K562 (cell line): Measurements from ENCODE around the gene GAL3ST1. TPM values are rescaled to one million over a fixed set of nuclear protein-coding genes. Genes with fewer than 3 reads are reported as not detected.
A peak's percentile ranks its signal among the peaks of the same experiment; 100 is the strongest.

Source experiments
- CUX1 ChIP-seq: fragments of 200-800 bp; sonication (Bioruptor generic); IDR thresholded peaks from 2 replicates; pipeline ENCODE4 v1.6.1; 2016; ENCODE audit warnings: missing genetic modification characterization, missing compliant biosample characterization
- ERF ChIP-seq: fragments of 450-650 bp; formaldehyde crosslinking; IDR thresholded peaks from 2 replicates; pipeline ENCODE4 v1.4.0; 2020; ENCODE audit warnings: mild to moderate bottlenecking, mixed read lengths
- GMEB1 ChIP-seq: fragments of 250-450 bp; sonication (Bioruptor Pico); IDR thresholded peaks from 2 replicates; pipeline ENCODE4 v1.4.0; 2020; ENCODE audit warnings: mild to moderate bottlenecking
- ID3 ChIP-seq, 2 experiments: fragments of 250-450 bp in 1 of 2; fragments of 450-650 bp in 1 of 2; sonication (Bioruptor Pico) in 1 of 2; IDR thresholded peaks; 2 replicates each; pipeline versions ENCODE4 v1.6.1 to v1.8.0; 2016 to 2021; ENCODE audit warnings: mild to moderate bottlenecking in 2 of 2, moderate library complexity in 2 of 2, missing compliant biosample characterization in 1 of 2, missing genetic modification characterization in 1 of 2
- MCM2 ChIP-seq: fragments of 450-650 bp; IDR thresholded peaks from 2 replicates; pipeline ENCODE4 v1.6.1; 2017; ENCODE audit warnings: low read depth, mild to moderate bottlenecking
- MED1 ChIP-seq: sonication (generic); formaldehyde crosslinking; IDR thresholded peaks from 2 replicates; pipeline ENCODE4 v1.8.1; 2023; ENCODE audit warnings: missing genetic modification reagents, borderline replicate concordance
- NR3C1 ChIP-seq: sonication (generic); formaldehyde crosslinking; IDR thresholded peaks from 2 replicates; pipeline ENCODE4 v1.8.1; 2022; ENCODE audit warnings: missing genetic modification reagents
- PCBP2 ChIP-seq: fragments of 200-400 bp; formaldehyde crosslinking; IDR thresholded peaks from 2 replicates; pipeline ENCODE4 v1.6.1; 2018; ENCODE audit warnings: low read length, low read depth, mild to moderate bottlenecking, moderate library complexity; ENCODE audit not compliant: poor library complexity, severe bottlenecking
- RFX5 ChIP-seq: IDR thresholded peaks from 2 replicates; pipeline ENCODE4 v1.6.1; 2011; ENCODE audit warnings: low read depth, mild to moderate bottlenecking, improper control_type of control experiment, low read length
- TEAD2 ChIP-seq: fragments of 450-650 bp; IDR thresholded peaks from 2 replicates; pipeline ENCODE4 v1.6.1; 2016; ENCODE audit warnings: missing genetic modification characterization, control low read depth, missing compliant biosample characterization
- U2AF2 ChIP-seq: fragments of 200-400 bp; formaldehyde crosslinking; optimal IDR thresholded peaks from 2 replicates; pipeline ENCODE3; 2017; ENCODE audit warnings: low read depth, mild to moderate bottlenecking, low read length
- ZBTB12 ChIP-seq: fragments of 250-450 bp; sonication (Bioruptor Pico); IDR thresholded peaks from 2 replicates; pipeline ENCODE4 v1.4.0; 2020
- ZKSCAN1 ChIP-seq: fragments of 150-350 bp; IDR thresholded peaks from 2 replicates; pipeline ENCODE4 v1.6.1; 2016; ENCODE audit warnings: low read depth, low read length
- ZNF41 ChIP-seq: fragments of 250-450 bp; sonication (Bioruptor Pico); conservative IDR thresholded peaks from 2 replicates; pipeline ENCODE4 v1.4.0; 2020; ENCODE audit warnings: mild to moderate bottlenecking
- ZNF449 ChIP-seq: fragments of 250-450 bp; sonication (Bioruptor Pico); IDR thresholded peaks from 2 replicates; pipeline ENCODE4 v1.8.0; 2022; ENCODE audit warnings: moderate library complexity, mild to moderate bottlenecking, inconsistent platforms
- ZNF511 ChIP-seq: sonication (generic); formaldehyde crosslinking; IDR thresholded peaks from 2 replicates; pipeline ENCODE4 v1.8.0; 2022; ENCODE audit warnings: mild to moderate bottlenecking, missing genetic modification reagents
- polyA plus RNA-seq, 8 experiments: library from polyadenylated mRNA; depleted of rRNA in 4 of 8; stranded (reverse) in 5 of 8; unstranded in 3 of 8; fragments of >200 nt; fragmentation: Nextera tagmentation in 2 of 8; fragmentation: Illumina TruSeq in 1 of 8; extraction: Ambion mirVana in 2 of 8; extraction: Trizol in 1 of 8; gene quantifications; 2 replicates each; pipeline versions ENCODE4 v1.2.1 to v1.2.3, GENCODE V29; 2011 to 2014; ENCODE audit warnings: inconsistent platforms in 1 of 8, missing spikeins in 1 of 8
- total RNA-seq, 7 experiments: library from RNA; depleted of rRNA in 6 of 7; stranded (reverse); fragments of >200 nt in 6 of 7; fragmentation: Illumina TruSeq in 2 of 7; extraction: Trizol in 2 of 7; gene quantifications; 2 replicates each; pipeline versions ENCODE4 v1.2.1 to v1.2.3, GENCODE V29; 2011 to 2021; ENCODE audit warnings: low replicate concordance in 1 of 7

The GAL3ST1 gene
- total and polyA plus RNA-seq, 9 of the 15 experiments (the other 6 are each of a cell fraction or from before 2014, with no cell fraction given): 0.03 to 1.9 (median 0.33) TPM; not detected in 1

- no peak for TF ChIP-seq ZNF511 (CRISPR knock-in tag)
- TF ChIP-seq U2AF2: no peak
- TF ChIP-seq ID3 (CRISPR knock-in tag; IDR thresholded peaks at IDR 0.05): peak; percentile 55; the same call in 1 of the 2 replicates
- peak; percentile 89 for TF ChIP-seq ID3 (tag; IDR thresholded peaks at IDR 0.05)
- TF ChIP-seq NR3C1 (CRISPR knock-in tag): no peak
- TF ChIP-seq MED1 (CRISPR knock-in tag): no peak
- TF ChIP-seq ZNF449 (CRISPR knock-in tag): peak; percentile 70; the same call in 1 of the 2 replicates
- no peak for TF ChIP-seq PCBP2
- TF ChIP-seq ERF (CRISPR knock-in tag): 0 out of 2 replicates have a peak, but pooled peaks have one; percentile 37
- peak; percentile 89 for TF ChIP-seq ZNF41 (CRISPR knock-in tag)
- peak; percentile 78 for TF ChIP-seq TEAD2 (tag)
- TF ChIP-seq CUX1 (CRISPR knock-in tag): no peak
- no peak for TF ChIP-seq ZKSCAN1
- 0 out of 2 replicates have a peak, but pooled peaks have one; percentile 34 for TF ChIP-seq ZBTB12 (CRISPR knock-in tag)
- no peak for TF ChIP-seq GMEB1 (CRISPR knock-in tag)
- TF ChIP-seq RFX5: no peak
- no peak for TF ChIP-seq MCM2
Observed at GRCh38 chr22:30537083-30537731, 37.3 kb downstream of the GAL3ST1 start (continued).
